ENCODE measurements around the gene TTC28.
"Not testable (repeated sequence)": the region's sequence is repeated elsewhere in the genome, so short reads cannot be mapped to it uniquely, and the experiment has no call there.

- not testable (repeated sequence) for TF ChIP-seq CTCF, POLR2A (IDR thresholded peaks at IDR 0.05)
Observed at GRCh38 chr22:28191571-28191970, 488.1 kb downstream of the TTC28 start.
